NCI-H446 (cell line): ENCODE measurements around the gene PHF21B.
"Not testable (repeated sequence)": the region's sequence is repeated elsewhere in the genome, so short reads cannot be mapped to it uniquely, and the experiment has no call there.

ENCODE experiments used
- DNase-seq, 2 experiments: peaks; one replicate each; lab custom pipeline; 2025; lab: John Stamatoyannopoulos, UW

The PHF21B gene

DNA sequence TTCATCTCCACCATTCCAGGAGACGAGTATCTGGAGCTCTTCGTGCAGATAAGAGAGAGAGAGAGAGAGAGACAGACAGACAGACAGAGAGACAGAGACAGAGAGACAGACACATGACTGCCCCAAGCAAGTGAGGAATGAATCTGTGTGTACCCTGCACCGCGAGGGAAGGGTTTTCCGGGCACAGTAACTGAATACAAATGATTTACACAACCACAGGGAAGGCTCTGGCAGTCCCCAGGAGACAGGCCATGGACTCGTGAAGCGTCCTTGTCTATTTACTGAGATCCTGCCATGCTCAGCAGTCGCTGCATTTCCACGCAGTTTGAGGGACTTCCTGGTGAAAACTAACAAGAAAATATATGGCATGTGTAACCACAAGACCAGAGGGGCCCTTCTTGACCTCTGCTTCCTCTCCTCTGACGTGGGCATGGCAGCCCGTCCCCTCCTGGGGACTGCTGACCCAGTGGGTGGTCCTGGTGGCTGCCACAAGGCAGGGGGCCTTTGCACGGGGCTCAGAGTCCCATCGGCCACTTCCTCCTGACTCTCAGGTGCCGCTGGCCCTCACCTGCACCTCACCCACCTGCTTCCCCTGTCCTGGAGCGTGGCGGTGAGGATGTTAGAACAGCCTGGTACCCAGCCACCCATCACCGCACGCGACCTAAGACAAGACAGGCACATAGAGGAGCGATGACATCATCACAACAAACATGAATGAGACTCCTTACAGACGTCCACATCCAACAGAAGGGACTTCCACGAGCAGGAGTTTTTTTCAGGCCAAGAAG, 75.9 kb downstream of the PHF21B start:
- no peak for DNase-seq

DNA sequence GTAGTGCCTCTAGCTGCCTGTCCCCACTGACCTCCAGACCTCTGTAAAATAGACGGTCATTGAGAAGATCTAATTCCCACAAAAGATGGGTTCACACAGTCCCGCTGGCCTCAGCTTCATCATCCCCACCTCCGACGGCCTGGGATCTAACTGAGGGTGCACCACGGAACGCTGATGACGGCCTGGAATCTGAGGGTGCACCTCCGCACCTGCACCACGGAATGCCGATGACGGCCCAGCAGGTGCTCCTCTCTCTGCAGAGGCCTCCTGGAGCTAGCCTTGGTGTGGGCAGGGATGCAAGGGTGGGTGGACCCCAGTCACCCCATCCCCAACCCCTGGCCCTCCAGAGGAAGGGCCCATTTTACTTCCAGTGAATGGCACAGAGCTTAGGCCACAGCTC, 77.3 kb downstream of the PHF21B start:
- no peak for DNase-seq

DNA sequence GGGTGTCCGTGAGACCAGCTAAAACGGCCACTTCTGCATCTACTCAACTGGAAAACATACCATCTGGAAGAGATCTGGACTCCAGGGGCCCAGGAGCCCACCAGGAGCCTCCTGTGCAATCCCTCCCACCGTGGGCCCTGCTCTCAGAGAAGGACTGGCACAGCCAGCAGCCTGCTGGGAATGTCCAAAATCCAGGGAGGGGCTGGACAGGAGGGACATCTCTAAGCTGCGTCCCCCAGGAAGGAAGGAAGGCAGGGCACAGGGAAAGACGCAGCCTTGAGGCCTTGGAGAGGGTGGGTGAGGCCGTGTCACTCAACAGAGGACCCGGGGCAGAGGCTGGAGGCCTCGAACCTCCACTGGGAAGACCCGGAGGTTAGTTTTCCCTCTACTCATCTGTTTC, 78.0 kb downstream of the PHF21B start:
- no peak for DNase-seq

DNA sequence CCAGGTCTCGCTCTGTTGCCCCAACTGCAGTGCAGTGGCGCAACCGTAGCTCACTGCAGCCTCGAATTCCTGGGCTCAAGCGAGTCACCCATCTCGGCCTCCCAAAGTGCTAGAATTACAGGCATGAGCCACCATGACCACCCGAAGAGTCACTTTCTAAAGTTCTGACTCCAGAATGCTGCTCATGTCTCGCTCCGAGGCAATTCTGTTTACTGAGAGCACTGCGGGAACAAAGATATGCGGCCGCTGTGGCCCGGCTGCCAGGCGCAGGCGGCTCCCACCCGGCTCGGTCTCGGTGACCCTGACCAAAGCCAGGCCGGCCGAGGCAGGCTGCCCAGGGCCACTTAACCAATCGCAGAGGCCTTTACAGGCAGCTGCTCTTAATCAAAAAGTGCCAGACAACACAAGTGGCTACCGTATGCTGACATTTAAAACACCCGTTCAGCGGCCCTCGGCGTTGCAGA, 78.7 kb downstream of the PHF21B start:
- DNase-seq: no peak

DNA sequence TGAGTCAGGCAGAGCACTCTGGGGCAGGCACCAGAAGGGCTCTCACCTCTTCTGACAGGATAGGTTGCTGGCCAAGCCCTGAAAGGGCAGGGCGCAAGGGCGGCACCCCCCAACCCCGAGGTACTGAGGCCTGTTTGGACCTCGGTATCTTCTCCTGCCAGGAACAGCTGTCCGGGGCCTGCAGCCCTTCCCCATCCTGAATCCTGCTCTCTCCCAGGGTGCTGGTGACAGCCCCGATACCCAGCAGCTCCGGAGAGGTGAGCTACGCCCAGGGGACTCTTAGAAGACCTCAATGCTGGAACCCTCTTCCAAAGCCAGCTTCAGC, 79.1 kb downstream of the PHF21B start:
- DNase-seq: no peak

DNA sequence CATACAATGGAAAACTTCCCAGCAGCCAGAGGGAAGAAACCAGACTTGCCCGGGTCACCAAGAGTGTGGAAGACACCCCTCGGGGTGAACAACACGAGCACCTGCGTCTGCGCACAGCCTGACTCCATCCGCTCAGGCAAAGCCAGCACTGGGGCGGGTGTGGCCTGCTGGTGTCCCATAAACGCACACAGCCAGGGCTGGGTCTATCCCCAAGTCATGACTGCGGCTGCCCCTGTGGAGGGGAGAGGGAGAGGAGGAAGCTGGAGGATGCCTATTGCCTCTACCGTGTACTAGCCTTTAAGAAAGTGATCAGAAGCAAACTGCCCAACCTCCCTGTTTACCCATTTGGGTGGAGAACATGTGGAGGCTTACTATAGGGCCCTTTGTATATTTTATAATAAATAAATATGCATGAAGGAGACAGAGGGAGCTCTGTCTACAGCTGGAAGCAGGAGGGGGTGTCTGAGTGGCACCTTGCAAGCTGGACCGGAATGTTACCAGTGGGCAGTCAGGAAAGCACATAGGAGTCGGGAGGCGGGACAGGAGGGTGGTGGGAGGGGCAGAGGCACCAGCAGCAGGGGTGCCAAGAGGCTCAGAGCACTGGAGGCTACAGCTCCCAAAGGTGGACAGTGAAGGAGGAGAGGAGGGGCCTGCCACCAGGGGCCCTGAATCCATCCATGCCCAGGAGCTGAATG, 79.6 kb downstream of the PHF21B start:
- no peak for DNase-seq

DNA sequence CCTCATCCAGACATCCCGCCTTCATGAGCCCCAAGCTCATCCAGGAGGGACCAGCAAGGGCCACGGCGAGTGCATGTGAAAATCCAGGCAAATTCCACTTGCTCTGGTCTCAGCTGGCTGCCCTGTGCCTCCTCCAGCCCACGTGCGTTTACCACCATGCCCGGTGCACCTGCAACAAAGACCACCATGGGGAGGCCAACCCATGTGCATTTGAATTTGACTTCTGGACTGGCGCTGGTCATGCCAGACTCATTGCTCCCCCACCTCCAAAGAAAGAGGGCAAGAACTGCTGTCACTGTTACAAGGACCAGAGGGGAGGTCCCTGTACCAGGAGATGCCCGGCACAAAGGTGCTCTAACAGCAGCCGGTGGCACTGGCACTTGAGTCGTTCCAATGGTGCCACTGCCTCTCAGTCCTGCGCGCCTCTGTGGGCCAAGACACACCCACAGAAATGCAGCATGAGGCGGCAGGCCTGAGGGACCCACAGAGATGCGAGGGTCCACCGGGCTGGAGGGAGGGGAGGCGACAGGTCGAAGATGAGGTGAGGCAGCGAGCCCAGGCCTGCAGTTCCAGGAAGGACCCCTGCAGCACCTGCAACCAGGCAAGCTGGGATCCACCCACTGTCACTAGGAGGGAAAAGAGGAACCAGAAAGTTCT, 80.3 kb downstream of the PHF21B start:
- DNase-seq: no peak

DNA sequence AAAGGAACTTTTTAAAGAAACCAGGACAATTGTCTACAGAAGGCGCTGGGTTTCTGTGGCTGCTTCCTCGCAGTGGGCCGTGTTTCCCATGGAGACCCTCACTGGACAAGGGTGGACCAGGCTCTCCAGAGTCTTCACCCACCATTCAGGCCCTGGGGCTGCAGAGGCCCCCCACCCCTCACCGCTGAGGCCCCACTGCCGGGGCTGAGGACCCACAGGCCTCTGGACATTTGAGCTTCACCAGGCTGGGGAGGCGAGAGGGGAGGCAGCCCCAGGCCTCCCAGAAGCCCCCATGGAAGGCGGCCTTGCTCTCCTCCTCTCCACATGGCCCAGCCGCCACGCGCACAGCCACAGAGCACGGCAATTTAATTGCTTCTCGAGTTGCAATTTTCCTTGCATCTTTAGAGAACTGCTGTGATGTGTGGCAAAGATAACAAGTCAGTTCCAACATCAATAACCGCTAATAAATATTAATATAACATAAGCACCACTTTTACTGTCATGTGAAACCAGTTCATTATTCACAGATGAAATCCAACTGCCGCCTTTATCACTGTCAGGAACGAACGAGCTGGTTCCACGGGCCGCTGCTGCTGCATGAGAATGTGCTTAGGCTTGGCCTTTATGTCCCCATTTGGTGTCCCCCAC, 81.0 kb downstream of the PHF21B start:
- DNase-seq: no peak

DNA sequence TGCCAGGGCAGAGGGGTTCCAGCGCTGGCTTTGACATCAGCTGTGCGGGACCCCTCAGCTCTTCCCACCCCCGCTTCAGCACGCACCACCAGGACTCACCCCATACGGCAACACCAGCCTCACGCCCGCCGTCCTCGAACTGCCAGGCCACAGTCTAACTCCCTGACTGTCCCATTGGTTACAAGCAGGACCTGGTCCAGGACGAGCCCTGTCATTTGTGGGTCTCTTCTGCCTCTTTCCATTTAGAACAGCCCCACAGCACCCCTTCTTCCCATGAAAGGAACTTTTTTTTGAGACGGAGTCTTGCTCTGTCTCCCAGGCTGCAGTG, 81.7 kb downstream of the PHF21B start:
- no peak for DNase-seq

DNA sequence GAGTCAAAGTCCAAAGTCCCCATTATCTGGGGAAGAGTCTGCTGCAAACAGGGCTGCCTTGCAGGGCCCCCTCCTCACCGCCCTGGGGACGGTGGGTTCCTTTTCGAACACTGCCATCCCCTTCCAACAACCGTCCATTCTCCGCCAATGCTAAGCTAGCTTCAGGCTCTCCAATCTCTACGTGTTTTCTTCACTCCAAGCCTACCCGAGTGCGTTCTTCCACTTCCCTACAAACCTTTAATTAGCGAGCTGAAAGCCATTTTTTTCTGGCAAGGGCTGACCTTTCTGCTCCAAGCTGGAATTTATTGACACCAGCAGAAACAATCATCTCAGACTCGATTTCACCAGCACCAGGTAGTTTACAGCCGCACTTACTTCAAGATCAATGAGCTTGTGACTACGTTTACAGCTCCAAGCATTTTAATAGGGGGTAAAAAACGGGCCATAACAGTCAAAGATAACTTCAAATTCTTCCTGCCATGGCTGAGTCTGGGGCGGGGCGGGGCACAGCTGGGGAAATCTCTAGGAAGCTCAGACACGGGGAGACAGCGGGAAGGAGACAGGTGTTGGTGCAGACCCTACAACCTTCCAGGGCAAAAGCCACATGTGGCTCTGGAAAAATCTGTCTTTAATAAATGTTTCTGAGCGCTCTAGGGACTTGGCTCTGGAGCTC, 82.2 kb downstream of the PHF21B start:
- no peak for DNase-seq

DNA sequence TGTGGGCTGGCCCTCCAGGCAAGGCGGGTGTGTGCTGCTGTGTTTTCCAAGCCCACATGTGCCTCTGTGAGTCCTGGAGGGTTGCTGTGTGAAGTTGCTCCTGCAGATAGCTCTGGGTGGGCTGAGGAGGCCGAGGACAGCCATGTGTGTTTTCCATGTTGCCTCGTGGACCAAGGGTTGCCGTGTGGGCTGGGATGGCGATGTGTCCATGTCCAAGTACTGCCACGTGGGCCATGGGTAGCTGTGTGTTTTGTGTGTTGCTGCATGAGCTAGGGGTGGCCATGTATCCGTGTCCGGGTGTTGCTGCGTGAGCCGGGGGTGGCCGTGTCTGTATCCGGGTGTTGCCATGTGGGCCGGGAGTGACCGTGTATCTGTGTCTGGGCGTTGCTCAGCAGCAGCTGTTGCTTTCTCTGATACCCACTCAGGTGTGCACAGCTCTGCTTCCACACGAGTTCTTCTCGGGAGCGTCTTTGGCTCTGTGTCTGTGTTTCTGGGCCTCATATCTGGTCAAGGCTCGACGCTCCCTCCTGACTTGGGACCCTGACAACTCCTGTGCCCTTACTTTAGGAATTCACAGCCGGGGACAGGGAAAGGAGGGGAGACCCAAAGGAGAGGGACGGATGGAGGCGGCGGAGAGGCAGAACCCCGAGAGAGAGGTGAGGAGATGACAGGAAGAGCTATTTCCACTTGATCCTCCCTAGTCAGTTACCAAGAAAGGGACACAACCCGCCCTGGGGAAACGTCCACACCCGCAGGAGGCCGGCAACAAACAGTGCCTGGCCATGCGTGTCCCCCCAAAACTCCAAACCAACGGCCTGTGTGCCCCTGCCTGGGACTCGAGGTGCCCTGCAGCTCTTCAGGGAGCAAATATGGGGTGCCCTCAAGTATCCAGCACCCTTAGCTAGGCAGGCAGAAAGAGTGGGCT, 83.1 kb downstream of the PHF21B start:
- no peak for DNase-seq

DNA sequence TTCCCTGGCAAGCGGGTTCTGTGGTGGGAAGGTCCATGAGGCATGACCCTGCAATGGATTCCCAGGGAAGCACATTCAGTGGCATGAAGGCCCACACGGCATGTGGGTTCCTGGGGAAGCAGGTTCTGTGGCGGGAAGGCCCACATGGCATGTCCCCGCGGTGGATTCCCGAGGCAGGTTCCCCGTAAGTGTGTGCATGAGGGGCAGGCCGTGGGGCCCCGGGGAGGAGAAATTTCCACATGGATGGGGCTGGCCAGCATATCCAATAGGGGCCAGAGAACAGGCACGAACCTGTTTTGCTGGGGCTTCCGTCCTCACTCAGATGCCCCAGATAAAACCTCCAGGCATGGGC, 83.7 kb downstream of the PHF21B start:
- DNase-seq: no peak

DNA sequence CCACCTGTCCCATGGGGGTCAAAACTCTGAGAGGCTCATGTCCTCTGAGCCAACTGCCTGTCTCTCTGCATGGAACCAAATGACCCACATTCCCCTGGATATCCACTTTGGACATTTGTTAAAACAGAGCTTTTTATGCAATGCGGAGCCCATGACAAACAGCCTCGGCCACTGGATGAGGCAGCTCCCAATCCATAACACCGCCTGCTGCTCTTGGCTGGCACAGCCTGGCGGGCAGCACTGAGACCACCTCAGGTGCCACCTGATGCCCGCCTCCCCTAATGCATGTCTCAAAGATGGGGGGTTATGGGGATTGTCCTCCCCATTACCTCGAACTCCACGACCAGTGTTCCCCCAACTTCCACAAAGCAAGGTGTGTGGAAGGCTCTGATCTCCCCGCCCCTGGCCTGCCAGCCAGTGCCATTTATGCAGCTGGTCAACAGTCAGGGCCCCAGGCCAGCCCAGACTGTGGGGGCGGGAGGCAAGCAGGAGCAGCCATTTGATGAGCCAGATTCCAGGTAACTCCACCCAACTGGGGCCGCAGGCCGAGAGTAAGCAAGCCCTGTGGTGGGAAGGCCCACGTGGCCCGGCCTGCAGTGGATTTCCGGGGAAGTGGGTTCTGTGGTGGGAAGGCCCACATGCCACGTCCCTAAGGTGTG, 84.2 kb downstream of the PHF21B start:
- DNase-seq: no peak

DNA sequence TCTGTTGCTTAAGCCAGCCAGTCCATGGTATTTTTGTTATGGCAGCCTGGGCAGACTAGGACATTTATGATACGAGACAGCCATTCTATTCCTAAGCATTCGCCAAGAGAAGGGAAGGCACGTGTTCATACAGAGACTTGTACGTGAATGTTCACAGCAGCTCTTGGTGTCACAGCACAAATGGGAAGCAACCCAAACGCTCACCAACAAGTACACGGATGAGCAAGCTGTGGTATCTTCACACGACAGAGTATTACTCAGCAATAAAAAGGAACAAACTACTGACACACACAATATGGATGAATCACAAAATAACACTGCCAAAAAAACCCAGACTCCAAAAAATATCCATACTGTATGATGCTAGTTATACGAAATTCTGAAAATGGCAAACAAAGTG, 85.1 kb downstream of the PHF21B start:
- DNase-seq: no peak

DNA sequence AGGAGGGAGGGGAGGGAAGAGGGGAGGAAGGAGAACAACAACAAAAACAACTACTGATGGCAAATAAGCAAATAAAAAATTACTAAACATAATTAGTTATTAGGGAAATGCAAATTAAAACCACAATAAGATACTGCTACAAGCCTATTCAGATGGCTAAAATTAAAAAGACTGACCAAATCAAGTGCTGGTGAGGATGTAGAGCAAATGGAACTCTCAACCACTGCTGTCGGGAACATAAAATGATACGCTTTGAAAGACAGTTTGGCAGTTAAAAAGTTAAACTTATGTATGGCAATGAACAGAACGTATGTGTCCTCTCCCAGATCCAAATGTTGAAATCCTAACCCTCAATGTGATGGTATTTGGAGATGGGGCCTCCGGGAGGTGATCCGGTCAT, 85.7 kb downstream of the PHF21B start:
- DNase-seq: no peak

DNA sequence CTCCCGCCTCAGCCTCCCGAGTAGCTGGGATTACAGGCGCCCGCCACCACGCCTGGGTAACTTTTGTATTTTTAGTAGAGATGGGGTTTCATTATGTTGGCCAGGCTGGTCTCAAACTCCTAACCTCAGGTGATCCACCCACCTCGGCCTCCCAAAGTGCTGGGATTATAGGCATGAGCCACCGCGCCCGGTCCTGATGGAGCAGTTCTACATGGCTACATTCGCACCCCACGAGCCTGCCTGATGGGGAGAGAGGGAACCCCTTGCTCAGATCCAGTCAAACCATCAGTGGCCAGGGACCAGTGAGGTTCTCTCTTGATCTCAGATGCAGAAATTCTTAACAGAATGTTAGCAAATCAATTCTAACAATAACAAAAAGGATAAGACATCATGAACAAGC, 88.0 kb downstream of the PHF21B start:
- not testable (repeated sequence) for DNase-seq

DNA sequence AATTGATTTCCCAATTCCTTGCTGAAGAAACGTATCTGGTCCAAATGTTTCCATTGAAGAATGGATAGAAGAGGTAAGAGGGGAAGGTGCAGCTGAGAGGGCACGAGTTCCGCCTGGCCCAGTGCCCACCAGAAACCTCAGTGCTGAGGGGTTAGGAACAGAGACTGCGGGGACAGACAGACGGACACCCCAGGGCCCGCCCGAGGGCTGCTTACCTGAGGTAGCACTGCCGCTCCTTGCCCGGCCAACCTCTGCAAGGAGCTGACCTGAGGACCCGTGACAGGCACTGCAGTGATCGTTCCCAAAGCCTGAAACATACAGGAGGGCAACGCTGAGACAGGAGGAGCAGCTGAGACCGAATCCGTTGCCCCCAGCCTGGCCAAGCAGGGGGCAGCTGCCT, 89.6 kb downstream of the PHF21B start:
- no peak for DNase-seq

DNA sequence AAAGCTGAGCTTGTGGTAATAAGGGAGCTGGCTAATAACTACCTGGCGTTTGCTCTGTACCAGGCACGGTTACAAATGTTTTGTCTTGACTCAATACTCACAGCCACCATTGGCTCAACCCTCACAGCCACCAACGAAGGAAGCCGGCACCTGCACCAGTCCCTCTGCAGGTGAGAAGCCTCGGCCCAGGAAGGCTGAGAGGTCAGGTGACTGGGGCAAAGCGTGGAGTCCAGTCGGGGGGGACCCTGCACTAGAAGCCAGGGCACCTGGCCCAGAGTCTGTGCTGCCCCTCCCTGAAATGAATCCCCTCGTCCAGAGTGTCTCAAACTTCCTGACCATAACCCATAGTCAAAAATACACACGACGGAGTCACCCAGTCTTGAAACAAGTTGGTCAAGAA, 90.1 kb downstream of the PHF21B start:
- DNase-seq: no peak

DNA sequence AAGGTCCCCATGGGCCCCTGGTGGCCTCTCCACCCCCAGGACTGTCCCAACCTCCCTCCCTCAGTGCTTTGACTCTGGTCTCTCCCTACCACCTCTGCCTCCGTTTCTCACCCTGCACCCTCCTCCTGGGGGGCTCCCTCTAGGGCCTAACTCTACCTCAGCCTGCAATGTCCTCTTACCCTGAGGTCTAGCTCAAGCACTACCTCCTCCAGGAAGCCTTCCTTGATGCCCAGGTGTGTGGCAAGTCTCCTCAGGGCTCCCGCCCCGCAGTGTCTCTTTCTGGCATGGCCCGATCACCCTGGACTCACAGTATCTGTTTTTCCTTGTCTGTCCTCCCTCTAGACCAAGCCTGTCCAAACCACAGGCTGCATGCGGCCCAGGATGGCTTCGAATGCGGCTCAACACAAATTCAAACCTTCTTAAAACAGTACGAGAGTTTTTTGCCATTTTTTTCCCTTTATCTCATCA, 90.8 kb downstream of the PHF21B start:
- no peak for DNase-seq

DNA sequence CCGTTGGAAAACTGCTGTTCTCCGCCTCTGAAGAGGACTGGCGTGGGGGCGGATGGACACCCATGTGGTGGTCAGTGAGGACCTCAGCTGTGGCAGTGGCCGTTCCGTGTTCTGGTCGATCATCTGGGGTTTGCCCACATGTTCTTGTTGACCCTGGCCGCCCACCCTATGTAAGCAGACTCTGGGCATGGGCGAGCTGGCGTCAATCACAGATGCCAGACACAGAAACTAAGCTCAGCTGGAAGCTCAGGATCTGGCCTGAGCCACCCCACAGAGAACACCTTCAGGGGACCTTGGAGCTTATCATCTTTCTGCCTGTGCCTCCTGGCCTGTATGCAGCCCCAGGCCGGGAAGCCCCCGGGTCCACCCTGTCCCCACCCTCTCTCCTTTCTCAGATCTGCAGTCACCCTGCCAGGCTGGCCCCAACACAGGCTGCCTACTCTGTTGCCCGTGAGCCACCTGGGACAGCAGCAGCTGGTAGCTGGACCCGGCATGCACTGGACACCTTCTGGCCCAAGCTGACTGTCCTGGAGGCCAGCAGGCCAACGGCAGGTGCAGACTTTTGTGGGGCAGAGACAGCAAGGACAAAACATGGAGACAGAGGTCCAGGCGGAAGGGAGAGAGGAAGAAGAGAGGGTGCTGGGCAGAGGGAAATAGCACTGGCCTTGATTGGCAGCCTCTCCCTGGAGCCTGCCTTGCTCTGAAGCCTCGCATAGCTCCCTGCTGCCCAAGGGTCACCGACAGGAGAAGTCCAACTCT, 91.5 kb downstream of the PHF21B start:
- no peak for DNase-seq
